WERI-Rb-1 (cell line): ENCODE data around the gene CD300LB.

Source experiments
- DNase-seq: peaks from one replicate; pipeline ENCODE4 v3.0.0-alpha.2; 2020
- H3K27ac ChIP-seq: fragments of 250-450 bp; sonication (Bioruptor Pico); 2 replicates; pipeline ENCODE4 v1.5.1; 2020; ENCODE audit warnings: mild to moderate bottlenecking, moderate library complexity
- H3K27me3 ChIP-seq: fragments of 250-450 bp; sonication (Bioruptor Pico); 2 replicates; pipeline ENCODE4 v1.5.1; 2021; ENCODE audit warnings: mild to moderate bottlenecking, low read depth, moderate library complexity; ENCODE audit not compliant: insufficient read depth, severe bottlenecking
- H3K36me3 ChIP-seq: fragments of 250-450 bp; sonication (Bioruptor Pico); 2 replicates; pipeline ENCODE4 v1.5.1; 2020; ENCODE audit warnings: mild to moderate bottlenecking, moderate library complexity
- H3K4me3 ChIP-seq: 2 replicates; pipeline ENCODE4 v1.5.1; 2011; ENCODE audit warnings: low read depth, mild to moderate bottlenecking, control low read depth, low read length
- H3K9me3 ChIP-seq: fragments of 250-450 bp; sonication (Bioruptor Pico); 2 replicates; pipeline ENCODE4 v1.5.1; 2021; ENCODE audit warnings: mild to moderate bottlenecking, moderate library complexity; ENCODE audit not compliant: severe bottlenecking
- CTCF ChIP-seq: IDR thresholded peaks from 2 replicates; pipeline ENCODE4 v1.5.1; 2011; ENCODE audit warnings: low read depth, mild to moderate bottlenecking, control low read depth, inconsistent platforms, low read length

The CD300LB gene

DNA sequence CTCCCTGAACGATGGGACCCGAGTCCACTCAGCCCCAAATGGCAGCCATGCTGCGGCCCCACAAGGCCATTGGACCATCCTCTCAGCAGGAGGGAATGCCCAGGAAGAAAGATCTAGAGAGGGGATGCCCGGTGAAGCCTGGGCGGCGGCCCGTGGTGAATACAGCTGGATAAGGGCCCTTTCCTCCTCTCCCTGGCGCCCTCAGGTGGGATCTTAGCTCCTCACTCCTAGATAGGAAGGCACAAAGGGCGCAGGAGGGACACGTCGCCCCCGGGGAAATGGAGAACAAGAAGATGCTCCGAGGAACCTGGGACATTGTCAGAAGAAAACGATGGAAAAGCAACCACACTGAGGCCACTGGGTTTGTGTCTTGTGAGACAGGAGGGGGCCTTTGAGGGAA, 12.1 kb upstream of the CD300LB start:
- Histone ChIP-seq H3K36me3 (no peaks in the 10 kb centered on the region), H3K9me3 (no peaks in the 10 kb centered on the region), H3K4me3 (no peak overlapping the region), H3K27ac (no peak overlapping the region), H3K27me3 (peaks cover 100% of the 10 kb centered on the region)
- no peak for TF ChIP-seq CTCF
- no peak for DNase-seq

- H3K9me3 ChIP-seq, result no peaks in the 10 kb centered on the region
- TF ChIP-seq CTCF, result no peak
- no peaks in the 10 kb centered on the region for H3K36me3 ChIP-seq
- no peak overlapping the region for H3K4me3 ChIP-seq
- H3K27me3 ChIP-seq, result peaks cover 100% of the 10 kb centered on the region
- DNase-seq, result no peak
- no peak overlapping the region for H3K27ac ChIP-seq
These were observed 11.6 kb upstream of the CD300LB start for GRCh38 chr17:74542727-74543383.

DNA sequence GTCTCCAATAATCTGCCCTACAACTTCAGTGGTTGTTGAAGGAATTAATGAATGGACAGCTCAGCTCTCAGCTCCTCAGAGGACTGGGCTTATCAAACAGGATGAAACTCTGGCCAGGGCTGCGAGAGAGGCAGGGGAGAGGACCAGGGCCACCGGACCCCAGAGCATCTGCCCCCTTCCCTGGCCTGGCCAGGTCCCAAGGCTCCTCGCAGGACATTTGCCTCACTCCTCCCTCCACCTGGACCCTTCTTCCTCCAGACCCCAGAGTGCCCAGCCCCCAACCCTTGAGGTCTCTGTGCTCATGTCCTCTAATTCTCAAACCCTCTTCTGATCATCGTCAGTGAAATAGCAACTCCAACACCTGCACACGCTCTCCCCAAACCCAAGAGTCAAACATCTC, 10.9 kb upstream of the CD300LB start:
- H3K27me3 ChIP-seq, result peaks cover 100% of the 10 kb centered on the region
- TF ChIP-seq CTCF, result no peak
- H3K27ac ChIP-seq, result no peak overlapping the region
- DNase-seq, result no peak
- no peaks in the 10 kb centered on the region for H3K36me3 ChIP-seq
- H3K9me3 ChIP-seq, result no peaks in the 10 kb centered on the region
- no peak overlapping the region for H3K4me3 ChIP-seq

- Histone ChIP-seq H3K4me3 (no peak overlapping the region), H3K27ac (no peak overlapping the region), H3K36me3 (no peaks in the 10 kb centered on the region), H3K9me3 (no peaks in the 10 kb centered on the region), H3K27me3 (peaks cover 100% of the 10 kb centered on the region)
- TF ChIP-seq CTCF, result no peak
- no peak for DNase-seq
These were observed 10.2 kb upstream of the CD300LB start for GRCh38 chr17:74541176-74542111.

- Histone ChIP-seq H3K27ac (no peak overlapping the region), H3K27me3 (peaks cover 98% of the 10 kb centered on the region), H3K36me3 (no peaks in the 10 kb centered on the region), H3K9me3 (peaks cover 9% of the 10 kb centered on the region), H3K4me3 (no peak overlapping the region)
- TF ChIP-seq CTCF, result no peak
- no peak for DNase-seq
These were observed 8.1 kb upstream of the CD300LB start for GRCh38 chr17:74539281-74539820.
